Suprapubic skin (tissue), 4 donors: ENCODE data around the gene RNASE8.

Source experiments
- POLR2A ChIP-seq, 2 donors: fragments of 450-650 bp; IDR thresholded peaks; one replicate each; pipeline ENCODE4 v1.6.1; 2017; ENCODE audit warnings: antibody characterized with exemption in 2 of 2, mild to moderate bottlenecking in 2 of 2, moderate library complexity in 2 of 2
- POLR2AphosphoS5 ChIP-seq, 3 donors: sonication (generic); formaldehyde crosslinking; IDR thresholded peaks; one replicate each; pipeline ENCODE4 v1.6.1; 2017; ENCODE audit warnings: antibody characterized with exemption in 3 of 3
- TF ChIP-seq, protein P1 (sequence below), 2 donors: fragments of 200-600 bp in 1 of 2; fragments of 450-650 bp in 1 of 2; sonication (generic) in 1 of 2; IDR thresholded peaks; one replicate each; pipeline ENCODE4 v1.5.1; 2016 to 2019; ENCODE audit warnings: antibody characterized with exemption in 2 of 2, mild to moderate bottlenecking in 1 of 2, moderate library complexity in 1 of 2

- TF ChIP-seq, protein P1, sequence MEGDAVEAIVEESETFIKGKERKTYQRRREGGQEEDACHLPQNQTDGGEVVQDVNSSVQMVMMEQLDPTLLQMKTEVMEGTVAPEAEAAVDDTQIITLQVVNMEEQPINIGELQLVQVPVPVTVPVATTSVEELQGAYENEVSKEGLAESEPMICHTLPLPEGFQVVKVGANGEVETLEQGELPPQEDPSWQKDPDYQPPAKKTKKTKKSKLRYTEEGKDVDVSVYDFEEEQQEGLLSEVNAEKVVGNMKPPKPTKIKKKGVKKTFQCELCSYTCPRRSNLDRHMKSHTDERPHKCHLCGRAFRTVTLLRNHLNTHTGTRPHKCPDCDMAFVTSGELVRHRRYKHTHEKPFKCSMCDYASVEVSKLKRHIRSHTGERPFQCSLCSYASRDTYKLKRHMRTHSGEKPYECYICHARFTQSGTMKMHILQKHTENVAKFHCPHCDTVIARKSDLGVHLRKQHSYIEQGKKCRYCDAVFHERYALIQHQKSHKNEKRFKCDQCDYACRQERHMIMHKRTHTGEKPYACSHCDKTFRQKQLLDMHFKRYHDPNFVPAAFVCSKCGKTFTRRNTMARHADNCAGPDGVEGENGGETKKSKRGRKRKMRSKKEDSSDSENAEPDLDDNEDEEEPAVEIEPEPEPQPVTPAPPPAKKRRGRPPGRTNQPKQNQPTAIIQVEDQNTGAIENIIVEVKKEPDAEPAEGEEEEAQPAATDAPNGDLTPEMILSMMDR (IDR thresholded peaks at IDR 0.05), result no peak
- TF ChIP-seq POLR2AphosphoS5 (IDR thresholded peaks at IDR 0.05), result no peak
- TF ChIP-seq POLR2A (IDR thresholded peaks at IDR 0.05), result no peak
Measured at GRCh38 chr14:21074398-21075272, 17.0 kb downstream of the RNASE8 start.
